HFFc6 (cell line): ENCODE data around the gene POLDIP2. TPM values are rescaled to one million over a fixed set of nuclear protein-coding genes. Genes with fewer than 3 reads are reported as not detected.

Experiments
- DNase-seq: peaks from one replicate; pipeline ENCODE4 v3.0.0-alpha.2; 2018
- H3K27ac Mint-ChIP-seq: 2 replicates; pipeline ENCODE4 v1.8.0; 2020; ENCODE audit warnings: mild to moderate bottlenecking, mixed read lengths
- H3K27me3 Mint-ChIP-seq: 2 replicates; pipeline ENCODE4 v1.8.0; 2021; ENCODE audit warnings: mild to moderate bottlenecking, moderate library complexity, mixed read lengths; ENCODE audit not compliant: insufficient read depth
- H3K36me3 Mint-ChIP-seq: 2 replicates; pipeline ENCODE4 v1.8.0; 2021; ENCODE audit warnings: low read depth, mixed read lengths
- H3K4me1 Mint-ChIP-seq: 2 replicates; pipeline ENCODE4 v1.8.0; 2020; ENCODE audit warnings: low read depth, mixed read lengths
- H3K4me3 Mint-ChIP-seq: 2 replicates; pipeline ENCODE4 v1.8.0; 2020; ENCODE audit warnings: mild to moderate bottlenecking, moderate library complexity, mixed read lengths
- H3K9me3 Mint-ChIP-seq: 2 replicates; pipeline ENCODE4 v1.8.0; 2020; ENCODE audit warnings: mild to moderate bottlenecking, mixed read lengths
- total RNA-seq, 6 experiments: library from RNA; stranded (reverse); fragmentation: NEBNext Ultra II Directional; extraction: Animal tissue kit (Norgen Biotek cat#: 25700); gene quantifications; 2 replicates in 1 of 6; 3 replicates in 5 of 6; pipeline ENCODE4 v1.2.3, GENCODE V29; 2021
- TF ChIP-seq, protein P1 (sequence below): fragments of 200-600 bp; sonication (generic); IDR thresholded peaks from 2 replicates; pipeline ENCODE4 v1.5.0; 2021; ENCODE audit warnings: antibody characterized with exemption, mild to moderate bottlenecking

Gene POLDIP2
- total RNA-seq, 6 experiments from 2014 or later: 104 to 118 (median 106) TPM

DNA sequence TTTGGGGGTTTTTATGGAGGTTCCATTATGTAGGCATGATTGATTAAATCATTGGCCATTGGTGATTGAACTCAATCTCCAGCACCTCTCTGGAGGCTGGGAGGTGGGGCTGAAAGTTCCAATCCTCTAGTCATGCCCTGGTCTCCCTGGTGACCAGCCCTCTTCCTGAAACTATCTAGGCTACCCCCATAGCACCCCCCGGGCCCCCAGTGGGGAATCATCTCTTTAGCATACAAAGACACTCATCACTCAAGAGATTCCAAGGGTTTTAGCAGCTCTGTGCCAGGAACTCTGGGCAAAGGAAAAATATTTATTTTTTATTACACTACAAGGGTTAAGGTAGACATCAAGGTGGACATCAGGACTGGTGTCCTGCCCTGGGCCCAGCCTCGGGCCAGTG lies 38.1 kb upstream of the POLDIP2 start:
- H3K27ac Mint-ChIP-seq: no peak overlapping the region
- H3K4me1 Mint-ChIP-seq: peaks cover 34% of the 10 kb centered on the region
- DNase-seq: no peak
- H3K9me3 Mint-ChIP-seq: no peaks in the 10 kb centered on the region
- H3K27me3 Mint-ChIP-seq: no peaks in the 10 kb centered on the region; the same call in 1 of the 2 replicates
- no peak overlapping the region for H3K4me3 Mint-ChIP-seq
- TF ChIP-seq, protein P1, sequence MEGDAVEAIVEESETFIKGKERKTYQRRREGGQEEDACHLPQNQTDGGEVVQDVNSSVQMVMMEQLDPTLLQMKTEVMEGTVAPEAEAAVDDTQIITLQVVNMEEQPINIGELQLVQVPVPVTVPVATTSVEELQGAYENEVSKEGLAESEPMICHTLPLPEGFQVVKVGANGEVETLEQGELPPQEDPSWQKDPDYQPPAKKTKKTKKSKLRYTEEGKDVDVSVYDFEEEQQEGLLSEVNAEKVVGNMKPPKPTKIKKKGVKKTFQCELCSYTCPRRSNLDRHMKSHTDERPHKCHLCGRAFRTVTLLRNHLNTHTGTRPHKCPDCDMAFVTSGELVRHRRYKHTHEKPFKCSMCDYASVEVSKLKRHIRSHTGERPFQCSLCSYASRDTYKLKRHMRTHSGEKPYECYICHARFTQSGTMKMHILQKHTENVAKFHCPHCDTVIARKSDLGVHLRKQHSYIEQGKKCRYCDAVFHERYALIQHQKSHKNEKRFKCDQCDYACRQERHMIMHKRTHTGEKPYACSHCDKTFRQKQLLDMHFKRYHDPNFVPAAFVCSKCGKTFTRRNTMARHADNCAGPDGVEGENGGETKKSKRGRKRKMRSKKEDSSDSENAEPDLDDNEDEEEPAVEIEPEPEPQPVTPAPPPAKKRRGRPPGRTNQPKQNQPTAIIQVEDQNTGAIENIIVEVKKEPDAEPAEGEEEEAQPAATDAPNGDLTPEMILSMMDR: no peak
- peaks cover 17% of the 10 kb centered on the region for H3K36me3 Mint-ChIP-seq

DNA sequence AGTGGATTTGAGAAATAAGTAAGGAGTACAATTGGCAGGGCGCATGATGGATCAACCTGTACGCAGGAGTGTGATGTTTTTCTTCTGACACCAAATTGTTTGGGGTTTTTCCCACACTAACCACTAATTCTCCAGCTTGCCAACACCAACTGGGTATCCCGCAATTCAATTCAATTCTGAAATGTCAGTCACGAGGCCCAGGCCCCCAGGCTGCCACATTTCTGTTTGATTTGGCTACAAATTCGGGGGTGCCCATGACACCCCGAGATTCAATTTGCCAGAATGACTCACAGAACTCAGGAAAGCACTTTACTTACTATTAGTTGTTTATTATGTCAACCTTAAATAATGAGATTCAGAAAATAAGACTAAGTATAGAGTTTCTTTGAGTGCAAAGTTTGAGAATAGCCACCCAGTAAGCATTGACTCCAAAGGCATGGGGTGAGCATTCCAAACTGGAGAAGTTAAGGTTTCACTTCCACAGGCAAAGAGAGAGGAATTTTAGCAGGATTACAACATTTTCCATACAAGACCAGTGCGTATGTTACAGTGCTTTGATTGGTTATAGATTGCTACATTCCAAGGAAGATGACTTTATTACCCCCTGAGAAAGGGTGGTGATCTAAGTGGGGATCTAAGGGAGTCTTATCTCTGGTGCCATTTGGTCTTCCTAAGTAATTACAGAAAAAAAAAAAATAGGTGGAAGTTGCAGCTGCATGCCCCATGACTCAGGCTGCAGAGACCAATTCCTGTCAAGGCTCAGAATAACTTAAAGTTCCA lies 37.2 kb upstream of the POLDIP2 start:
- H3K9me3 Mint-ChIP-seq: no peaks in the 10 kb centered on the region
- H3K27me3 Mint-ChIP-seq: no peaks in the 10 kb centered on the region; the same call in 1 of the 2 replicates
- peak; percentile 27 for DNase-seq
- peaks cover 20% of the 10 kb centered on the region for H3K36me3 Mint-ChIP-seq
- H3K27ac Mint-ChIP-seq: peak overlapping the region; percentile 20
- peaks cover 34% of the 10 kb centered on the region for H3K4me1 Mint-ChIP-seq
- TF ChIP-seq, protein P1: no peak
- 0 out of 2 replicates have a peak overlapping the region, but pooled peaks have one; percentile 8 for H3K4me3 Mint-ChIP-seq

DNA sequence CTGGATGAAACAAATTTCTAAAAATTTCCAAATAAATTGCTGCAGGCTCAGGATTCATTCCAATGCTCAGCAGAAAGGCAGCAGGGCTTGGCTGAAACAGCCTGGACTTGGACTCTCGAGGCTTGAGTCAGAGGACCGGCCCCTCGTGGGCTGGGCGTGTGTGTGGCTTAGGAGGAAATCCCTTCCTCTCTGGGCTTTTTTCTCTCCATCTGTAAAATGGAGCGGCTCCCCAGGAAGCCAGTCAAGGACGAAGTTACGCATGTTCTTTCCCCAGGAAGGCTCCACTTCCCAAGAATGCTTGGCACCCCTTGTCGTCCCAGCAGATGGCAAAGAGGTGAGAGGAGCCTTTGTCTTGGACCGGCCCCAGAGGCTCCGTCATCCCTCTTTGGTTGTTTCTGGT lies 35.2 kb upstream of the POLDIP2 start:
- TF ChIP-seq, protein P1: no peak
- DNase-seq: no peak
- Mint-ChIP-seq H3K9me3 (no peaks in the 10 kb centered on the region), H3K27me3 (no peaks in the 10 kb centered on the region; the same call in 1 of the 2 replicates), H3K4me3 (no peak overlapping the region), H3K4me1 (peaks cover 22% of the 10 kb centered on the region), H3K27ac (no peak overlapping the region), H3K36me3 (peaks cover 19% of the 10 kb centered on the region)

DNA sequence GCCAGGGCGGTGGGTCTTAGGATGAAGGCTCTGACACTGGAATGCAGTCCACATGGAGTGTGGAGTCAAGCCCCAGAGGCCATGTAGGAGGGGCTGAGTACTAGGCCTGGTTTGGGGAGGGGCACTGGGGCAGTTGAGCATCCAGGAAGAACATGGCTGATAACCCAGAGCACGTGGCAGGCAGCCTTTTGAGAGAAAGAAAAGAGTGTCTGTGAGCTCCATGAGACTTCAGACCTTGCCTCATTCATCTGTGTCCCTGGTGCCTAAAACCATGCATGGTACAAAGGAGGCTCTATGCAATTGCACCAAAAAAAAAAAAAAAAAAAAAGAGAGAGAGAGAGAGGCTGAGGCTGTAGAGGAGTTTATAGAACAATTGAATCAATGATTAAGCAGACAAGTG lies 34.1 kb upstream of the POLDIP2 start:
- Mint-ChIP-seq H3K27me3 (no peaks in the 10 kb centered on the region; the same call in 1 of the 2 replicates), H3K27ac (no peak overlapping the region; the same call in 1 of the 2 replicates), H3K4me1 (peaks cover 22% of the 10 kb centered on the region), H3K36me3 (peaks cover 20% of the 10 kb centered on the region), H3K4me3 (no peak overlapping the region), H3K9me3 (no peaks in the 10 kb centered on the region)
- TF ChIP-seq, protein P1: no peak
- DNase-seq: no peak

DNA sequence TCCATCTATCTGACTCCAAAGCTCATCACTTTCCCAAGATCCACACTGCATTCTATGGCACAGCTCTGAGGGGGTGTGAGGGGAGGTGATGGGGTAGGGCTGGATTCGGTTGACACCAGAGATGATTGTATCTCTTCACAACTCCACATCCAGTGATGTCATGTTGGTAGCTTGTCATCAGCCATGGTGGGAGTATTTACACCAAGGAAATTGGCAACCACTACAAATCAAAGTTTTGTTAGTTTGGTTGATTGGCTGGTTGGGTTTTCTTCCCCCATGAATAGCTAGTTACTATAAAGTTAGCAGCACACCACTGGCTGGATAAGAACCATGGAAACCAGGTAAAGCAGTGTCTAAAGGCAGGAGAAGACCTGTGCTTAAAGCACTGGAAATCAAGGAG lies 33.7 kb upstream of the POLDIP2 start:
- Mint-ChIP-seq H3K4me1 (peaks cover 22% of the 10 kb centered on the region), H3K27ac (no peak overlapping the region; the same call in 1 of the 2 replicates), H3K36me3 (peaks cover 20% of the 10 kb centered on the region), H3K4me3 (no peak overlapping the region), H3K9me3 (no peaks in the 10 kb centered on the region), H3K27me3 (no peaks in the 10 kb centered on the region; the same call in 1 of the 2 replicates)
- TF ChIP-seq, protein P1: no peak
- DNase-seq: no peak
